Testis (tissue), 2 donors: ENCODE results near the gene SEC24A.
"Not testable (repeated sequence)": the region's sequence is repeated elsewhere in the genome, so short reads cannot be mapped to it uniquely, and the experiment has no call there.

ENCODE experiments used
- CTCF ChIP-seq, 3 experiments: fragments of 450-650 bp in 2 of 3; fragments of 200-600 bp in 1 of 3; sonication (generic) in 1 of 3; IDR thresholded peaks; one replicate each; pipeline ENCODE4 v1.5.1; 2016 to 2019; ENCODE audit warnings: antibody characterized with exemption in 3 of 3, mild to moderate bottlenecking in 2 of 3, moderate library complexity in 1 of 3
- POLR2A ChIP-seq: fragments of 450-650 bp; IDR thresholded peaks from one replicate; pipeline ENCODE4 v1.6.1; 2017; ENCODE audit warnings: antibody characterized with exemption, mild to moderate bottlenecking, moderate library complexity

- TF ChIP-seq POLR2A; CTCF (IDR thresholded peaks at IDR 0.05): not testable (repeated sequence)
Observed at GRCh38 chr5:134767528-134768291, 119.1 kb downstream of the SEC24A start.
